PFSK-1 (cell line): Measurements from ENCODE around the gene CNRIP1.

Experiments used
- FOXP2 ChIP-seq: optimal IDR thresholded peaks from 2 replicates; pipeline ENCODE3; 2011; ENCODE audit warnings: borderline replicate concordance, control low read depth, inconsistent platforms; ENCODE audit not compliant: insufficient read depth; ENCODE audit errors: extremely low read length, extremely low read depth
- POLR2AphosphoS5 ChIP-seq: IDR thresholded peaks from 2 replicates; pipeline ENCODE4 v1.6.1; 2012; ENCODE audit warnings: low read depth, mild to moderate bottlenecking, control low read depth, low read length, moderate library complexity
- REST ChIP-seq, 2 experiments: IDR thresholded peaks; 2 replicates each; pipeline versions ENCODE4 v1.6.1 to v1.8.0; 2011 to 2012; ENCODE audit warnings: low read depth in 2 of 2, low read length in 2 of 2, control low read depth in 1 of 2, inconsistent platforms in 1 of 2, mild to moderate bottlenecking in 1 of 2, moderate library complexity in 1 of 2; ENCODE audit not compliant: insufficient read depth in 1 of 2
- SIN3A ChIP-seq: IDR thresholded peaks from 2 replicates; pipeline ENCODE4 v1.6.1; 2012; ENCODE audit warnings: mild to moderate bottlenecking, low read length, moderate library complexity, borderline replicate concordance; ENCODE audit not compliant: insufficient read depth
- TAF1 ChIP-seq: IDR thresholded peaks from 2 replicates; pipeline ENCODE4 v1.6.1; 2012; ENCODE audit warnings: low read length, control low read depth, borderline replicate concordance; ENCODE audit not compliant: insufficient read depth

CNRIP1 gene

GRCh38 chr2:68251855-68252399 is 67.8 kb downstream of the CNRIP1 start:
- TF ChIP-seq SIN3A (no peak), REST (IDR thresholded peaks at IDR 0.05; ENCODE audit: insufficient read depth in 1 of 2, low read depth in 2 of 2, low read length in 2 of 2) (no peak), POLR2AphosphoS5 (no peak), FOXP2 (no peak), TAF1 (no peak)

GRCh38 chr2:68251187-68251854 is 68.4 kb downstream of the CNRIP1 start:
- TF ChIP-seq SIN3A: peak; percentile 21; the same call in 1 of the 2 replicates
- no peak for TF ChIP-seq FOXP2
- TF ChIP-seq REST (IDR thresholded peaks at IDR 0.05; ENCODE audit: insufficient read depth in 1 of 2, low read depth in 2 of 2, low read length in 2 of 2): no peak
- TF ChIP-seq POLR2AphosphoS5: no peak

- no peak for TF ChIP-seq POLR2AphosphoS5
- TF ChIP-seq SIN3A: no peak
- TF ChIP-seq FOXP2: no peak
- no peak for TF ChIP-seq REST (IDR thresholded peaks at IDR 0.05; ENCODE audit: insufficient read depth in 1 of 2, low read depth in 2 of 2, low read length in 2 of 2)
- no peak for TF ChIP-seq TAF1
Measured at GRCh38 chr2:68250652-68251186, 69.0 kb downstream of the CNRIP1 start.

- TF ChIP-seq FOXP2 (no peak), REST (IDR thresholded peaks at IDR 0.05; ENCODE audit: insufficient read depth in 1 of 2, low read depth in 2 of 2, low read length in 2 of 2) (no peak), SIN3A (no peak), TAF1 (no peak), POLR2AphosphoS5 (no peak)
Measured at GRCh38 chr2:68250196-68250595, 69.6 kb downstream of the CNRIP1 start.

- no peak for TF ChIP-seq SIN3A
- no peak for TF ChIP-seq TAF1
- no peak for TF ChIP-seq FOXP2
- no peak for TF ChIP-seq REST (IDR thresholded peaks at IDR 0.05; ENCODE audit: insufficient read depth in 1 of 2, low read depth in 2 of 2, low read length in 2 of 2)
- no peak for TF ChIP-seq POLR2AphosphoS5
Measured at GRCh38 chr2:68248806-68249205, 70.9 kb downstream of the CNRIP1 start.
